Activated CD4-positive, alpha-beta T cell treated with anti-CD3 and anti-CD28 coated beads, Interleukin-2, amount 50 U/mL, for 16 hours (primary cell): ENCODE results near the gene VCP.

Experiments used
- DNase-seq: peaks from one replicate; pipeline ENCODE4 v3.0.0-alpha.2; 2020

The VCP gene

DNA sequence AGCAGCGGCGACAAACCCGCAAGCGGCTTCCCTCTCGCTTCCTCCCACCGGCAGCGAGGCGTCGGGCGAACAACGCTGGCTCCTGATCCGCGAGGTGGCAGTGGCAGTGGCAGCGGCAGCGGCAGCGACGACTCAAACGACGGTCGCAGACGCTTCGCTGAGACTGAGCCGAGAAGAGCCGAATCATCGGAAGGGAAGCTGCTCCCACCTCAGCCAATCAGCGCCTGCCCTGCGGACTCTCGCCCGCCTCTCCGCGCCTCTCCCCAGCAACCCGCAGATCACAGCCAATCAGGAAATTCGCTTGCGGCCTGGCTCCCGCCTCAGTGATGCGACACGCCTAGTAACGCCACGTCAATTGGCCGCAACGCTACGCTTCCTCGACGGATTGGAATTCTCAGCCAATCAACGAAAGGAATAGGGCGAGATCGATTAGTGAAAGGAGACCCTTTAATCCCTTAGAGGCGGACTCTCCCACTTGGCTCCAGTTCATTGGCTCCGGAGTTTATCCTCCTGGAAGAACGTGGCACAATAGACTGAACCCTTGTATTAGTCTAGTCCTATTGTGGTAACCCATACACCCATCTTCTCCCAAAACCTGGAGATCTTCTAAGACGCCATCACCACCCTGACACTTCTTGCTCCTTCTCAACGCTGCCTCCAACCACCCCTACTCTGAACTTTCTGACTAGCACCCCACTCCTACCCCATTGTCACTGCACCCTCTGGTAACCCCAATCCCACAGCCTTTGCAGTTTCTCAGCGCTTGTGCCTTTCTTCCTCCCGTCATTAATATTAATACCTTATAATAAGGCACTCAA is at the start of gene VCP:
TSS of gene VCP (minus strand) at position 165 of the 818 bp plus-strand sequence. CDS start 272 bp downstream, outside the sequence.
- peak; percentile 99 for DNase-seq

GRCh38 chr9:35116898-35117551 is 44.6 kb upstream of the VCP start:
- DNase-seq = peak; percentile 92

- DNase-seq = no peak
Observed at GRCh38 chr9:35116539-35116897, 44.1 kb upstream of the VCP start.

- DNase-seq = peak; percentile 93
Observed at GRCh38 chr9:35115680-35116538, 43.5 kb upstream of the VCP start, which contains the start of gene ATOSB. Gene ATOSB, minus strand, starts transcription at chr9:35115862. Its CDS starts 7,588 bp downstream, at chr9:35108274.

GRCh38 chr9:35114840-35115628 is 42.6 kb upstream of the VCP start:
- DNase-seq = peak; percentile 47

- peak; percentile 77 for DNase-seq
Observed at GRCh38 chr9:35114113-35114839, 41.9 kb upstream of the VCP start.

DNA sequence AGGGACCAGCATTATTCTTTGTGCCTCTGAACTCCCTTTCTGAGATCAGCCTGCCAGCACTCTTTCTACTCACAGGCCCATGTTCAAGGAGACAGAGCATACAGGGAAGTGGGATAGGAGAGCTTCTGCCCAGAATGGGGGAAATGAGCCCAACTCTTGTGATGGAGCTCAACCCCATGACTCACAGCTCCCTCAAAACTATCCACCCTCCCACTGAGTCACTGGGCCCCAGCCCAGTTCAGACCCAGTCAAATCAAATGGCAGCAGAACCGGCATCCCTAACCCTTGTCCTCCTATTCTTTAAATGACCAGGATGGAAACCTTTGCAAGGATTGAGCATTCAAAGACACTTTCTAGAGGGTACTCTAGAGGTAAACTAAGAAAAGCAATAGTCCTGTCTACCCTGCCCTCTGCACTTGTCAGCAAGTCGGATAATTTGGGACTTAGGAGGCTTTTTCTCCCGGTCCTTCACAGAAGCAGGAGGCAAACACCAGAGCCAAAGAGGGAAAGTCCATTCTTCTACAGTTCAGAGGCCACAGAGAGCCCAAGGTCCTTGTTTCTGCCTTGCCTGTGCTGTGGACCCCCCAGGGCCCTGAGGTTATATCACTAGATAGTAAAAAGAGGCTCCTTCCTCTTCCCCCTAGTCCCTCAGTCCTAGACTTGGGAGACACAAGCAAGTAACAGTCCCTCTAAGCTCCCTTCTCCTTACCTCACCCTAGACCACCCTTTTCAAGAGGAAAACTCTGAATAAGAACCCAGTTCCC is 40.0 kb upstream of the VCP start:
- no peak for DNase-seq

GRCh38 chr9:35111001-35111933 is 38.8 kb upstream of the VCP start:
- peak; percentile 98 for DNase-seq

- no peak for DNase-seq
Observed at GRCh38 chr9:35110327-35110761, 37.9 kb upstream of the VCP start.

DNA sequence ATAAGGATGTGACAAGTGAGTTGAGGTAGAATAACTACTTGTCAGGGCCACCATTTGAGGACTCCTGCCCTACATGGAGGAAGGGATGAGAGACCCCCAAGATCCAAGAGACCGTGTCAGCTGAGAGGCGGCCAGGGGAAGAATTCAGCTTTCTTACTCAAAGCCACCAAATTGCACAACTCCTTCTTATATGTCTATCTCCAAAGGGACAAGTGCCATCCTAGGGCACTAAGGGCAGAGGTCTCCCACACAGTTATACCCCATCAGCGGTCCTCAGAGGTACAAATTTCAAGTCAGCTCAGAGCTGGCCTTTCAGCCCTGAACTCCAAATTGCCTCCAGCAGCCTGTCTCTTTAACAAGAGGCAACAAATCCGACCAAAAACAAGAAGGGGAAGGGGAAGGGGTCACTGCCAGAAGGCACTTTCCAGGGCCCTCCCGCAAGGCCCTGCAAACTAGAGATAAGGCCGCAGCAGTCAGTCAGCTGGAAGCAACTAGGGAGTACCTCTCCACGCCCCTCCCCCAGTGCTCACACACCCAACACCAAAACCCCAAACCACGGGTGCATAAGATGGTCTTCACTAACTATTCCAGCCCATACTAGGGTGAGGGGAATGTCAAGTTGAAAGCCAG is 36.6 kb upstream of the VCP start:
- DNase-seq = no peak

GRCh38 chr9:35108461-35108860 is 36.0 kb upstream of the VCP start:
- no peak for DNase-seq

DNA sequence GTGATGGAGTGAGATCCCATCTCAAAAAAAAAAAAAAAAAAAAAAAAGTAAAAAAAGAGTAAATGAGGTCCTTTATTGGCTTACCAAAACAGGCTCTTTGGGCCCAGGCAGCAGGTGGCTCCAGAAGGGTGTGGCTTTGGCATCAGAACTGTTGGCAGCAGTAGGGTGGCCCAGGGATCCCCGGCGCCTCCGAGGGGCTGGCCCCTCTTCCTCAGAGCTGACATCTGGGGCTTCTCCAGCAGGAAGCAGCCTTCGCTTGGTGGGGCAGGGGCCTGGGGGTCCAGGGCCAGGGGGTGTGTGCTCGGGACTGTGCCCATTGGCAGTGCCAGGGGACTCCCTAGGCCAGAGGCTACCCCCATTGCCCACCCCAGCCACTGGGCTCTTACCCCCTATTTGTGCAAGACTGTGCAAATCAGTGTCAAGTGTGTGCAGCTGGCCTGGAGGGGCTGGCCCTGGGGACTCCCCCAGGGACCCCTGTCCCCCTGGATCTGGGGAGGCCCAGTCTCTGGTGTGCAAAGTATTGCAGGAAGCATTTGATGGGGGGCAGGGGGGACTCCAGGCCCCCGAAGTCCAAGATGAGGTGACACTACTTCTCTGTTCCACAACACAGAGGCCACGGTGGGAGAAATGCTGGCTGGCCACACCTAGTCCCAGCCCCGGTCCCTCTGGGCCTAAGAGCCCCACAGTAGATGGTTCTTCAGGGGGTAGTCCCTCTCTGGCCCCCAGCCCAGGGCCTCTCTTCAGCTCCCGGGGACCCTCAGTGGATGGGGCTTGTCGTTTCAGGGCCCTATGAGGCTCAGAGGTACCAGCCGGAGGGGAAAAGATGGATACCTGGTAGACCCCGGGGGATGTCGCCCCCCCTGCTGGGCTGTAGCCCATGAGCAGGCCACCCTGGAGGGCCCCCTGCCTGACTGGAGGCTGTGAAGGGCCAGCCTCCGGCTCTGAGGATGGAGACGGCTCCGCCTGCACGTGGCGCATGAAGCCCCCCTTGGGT is 35.2 kb upstream of the VCP start:
- DNase-seq = no peak

DNA sequence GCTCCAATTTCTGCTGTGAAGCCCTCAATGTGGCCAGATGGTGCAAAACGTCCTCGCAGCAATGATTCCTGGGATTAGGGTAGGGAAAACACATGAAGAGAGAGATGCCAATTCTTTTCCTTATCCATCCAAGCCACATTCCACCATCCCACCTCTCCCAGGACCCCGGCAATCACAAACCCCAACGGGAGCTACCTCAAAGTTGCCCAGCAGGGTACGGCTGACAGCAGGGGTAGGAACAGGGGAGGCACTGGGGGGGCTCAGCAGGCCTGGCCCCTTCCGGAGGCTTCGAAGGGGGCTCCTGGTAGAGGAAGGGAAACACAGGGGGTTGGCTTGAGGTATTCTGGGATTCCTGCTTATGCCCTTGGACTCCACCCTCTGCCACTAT is 33.9 kb upstream of the VCP start:
- no peak for DNase-seq

DNA sequence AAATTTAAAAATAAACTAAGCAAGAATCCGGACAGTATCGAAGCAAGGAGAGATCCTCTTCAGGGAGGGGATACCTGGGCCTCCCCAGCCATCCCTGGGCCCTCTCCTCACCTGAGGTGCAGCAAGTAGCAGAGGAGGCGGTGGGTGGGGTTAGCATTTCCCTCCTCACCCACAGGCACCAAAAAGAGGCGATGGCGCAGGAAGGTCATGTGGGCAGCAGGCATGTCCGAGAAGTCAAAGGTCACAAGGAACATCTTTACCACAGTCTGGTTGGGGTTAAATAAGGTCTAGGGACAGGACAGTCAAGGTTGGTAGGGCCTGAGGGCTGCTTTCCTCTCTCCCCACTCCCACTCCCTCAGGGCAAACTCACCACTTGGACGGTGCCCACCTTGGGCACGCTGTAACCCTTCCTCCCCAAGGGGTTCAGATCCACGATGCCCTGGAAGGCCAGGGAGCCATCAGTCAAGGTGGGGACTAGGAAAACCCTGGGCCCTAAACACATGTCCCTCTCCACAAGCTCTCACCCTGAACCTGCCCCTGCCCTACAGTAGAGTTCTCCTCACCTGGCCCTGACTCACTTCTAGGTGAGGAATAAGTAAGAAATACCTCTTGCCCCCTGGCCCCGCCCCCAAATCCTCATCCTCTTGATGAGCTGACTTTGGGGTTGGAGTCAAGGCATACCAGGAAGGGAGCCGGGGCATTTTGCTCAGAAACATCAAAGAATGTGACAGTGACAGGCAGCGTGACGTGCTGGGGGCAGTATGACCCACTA is 33.3 kb upstream of the VCP start:
- DNase-seq = no peak

- no peak for DNase-seq
Observed at GRCh38 chr9:35105126-35105525, 32.7 kb upstream of the VCP start.

DNA sequence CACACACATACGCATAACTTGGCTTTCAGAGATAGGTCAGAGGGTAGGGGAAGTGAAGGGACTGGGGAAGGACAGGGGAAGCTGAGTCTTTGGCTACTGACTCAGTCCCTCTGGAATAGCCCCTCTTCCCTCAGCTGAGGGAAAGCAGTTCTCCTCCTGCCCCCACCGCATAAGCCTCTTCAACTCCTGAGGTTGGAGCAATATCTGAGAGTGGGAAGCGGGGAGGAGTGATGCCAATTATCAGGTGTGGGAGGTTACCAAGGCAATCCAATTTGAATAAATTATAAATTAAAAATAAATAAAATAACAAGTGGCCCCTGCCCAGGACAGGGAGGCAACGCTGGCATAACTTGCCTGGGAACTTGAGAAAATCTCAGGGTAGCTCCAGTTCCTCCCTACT is 32.2 kb upstream of the VCP start:
- no peak for DNase-seq

- no peak for DNase-seq
Observed at GRCh38 chr9:35103660-35104191, 31.3 kb upstream of the VCP start.
